Coronary artery (tissue), 2 donors: Measurements from ENCODE around the gene HNRNPC.

Source experiments
- DNase-seq: peaks from one replicate; pipeline ENCODE4 v3.0.0-alpha.2; 2017; ENCODE audit warnings: low spot score
- H3K27ac ChIP-seq, 2 donors: fragments of 200-600 bp; sonication (generic); one replicate each; pipeline ENCODE4 v1.5.1; 2016 to 2019
- H3K4me3 ChIP-seq: fragments of 200-600 bp; sonication (generic); 2 replicates; pipeline ENCODE4 v1.5.1; 2016; ENCODE audit warnings: mild to moderate bottlenecking, moderate library complexity
- TF ChIP-seq, protein P1 (sequence below): fragments of 200-600 bp; sonication (generic); IDR thresholded peaks from one replicate; pipeline ENCODE4 v1.5.1; 2019; ENCODE audit warnings: antibody characterized with exemption

Gene HNRNPC

DNA sequence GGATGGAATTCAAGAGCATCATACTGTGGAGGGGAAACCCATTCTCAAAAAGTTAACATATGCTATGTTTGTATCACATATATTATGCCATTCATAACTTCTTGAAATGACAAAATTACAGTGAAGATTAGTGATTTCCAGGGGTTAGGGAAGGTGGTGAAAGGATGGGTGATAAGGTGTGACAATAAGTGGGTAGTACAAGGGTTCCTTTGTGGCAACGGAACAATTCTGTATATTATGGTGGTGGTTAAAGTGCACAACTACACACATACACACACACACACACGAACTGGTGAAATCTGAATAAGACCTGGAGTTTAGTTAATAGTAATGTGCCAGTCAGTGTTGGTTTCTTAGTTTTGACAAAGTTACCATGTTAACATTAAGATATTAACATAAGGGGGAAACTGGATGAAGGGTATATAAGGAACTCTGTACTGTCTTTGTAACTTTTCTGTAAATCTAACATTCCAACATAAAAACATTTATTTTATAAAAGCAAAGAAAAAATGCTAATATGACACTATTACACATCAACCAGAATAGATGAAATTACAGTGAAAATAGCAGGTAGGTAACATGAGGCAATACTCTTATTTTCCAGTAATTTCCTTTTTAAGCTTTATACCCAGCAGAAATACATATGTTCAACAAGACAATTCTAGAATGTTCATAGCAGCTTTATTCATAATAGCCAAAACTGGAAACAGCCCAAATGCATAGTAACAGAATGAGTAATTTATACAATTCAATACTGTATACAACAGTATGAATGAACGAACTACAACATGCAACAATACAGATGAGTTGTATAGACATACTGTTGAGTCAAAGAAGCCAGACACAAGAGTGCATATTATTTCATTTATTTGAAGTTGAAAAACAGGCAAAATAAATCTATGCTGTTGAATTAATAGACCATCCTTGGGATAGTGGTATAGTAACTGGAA lies 69.4 kb downstream of the HNRNPC start:
- H3K27ac ChIP-seq = no peak overlapping the region
- DNase-seq = no peak
- no peak overlapping the region for H3K4me3 ChIP-seq
- TF ChIP-seq, protein P1, sequence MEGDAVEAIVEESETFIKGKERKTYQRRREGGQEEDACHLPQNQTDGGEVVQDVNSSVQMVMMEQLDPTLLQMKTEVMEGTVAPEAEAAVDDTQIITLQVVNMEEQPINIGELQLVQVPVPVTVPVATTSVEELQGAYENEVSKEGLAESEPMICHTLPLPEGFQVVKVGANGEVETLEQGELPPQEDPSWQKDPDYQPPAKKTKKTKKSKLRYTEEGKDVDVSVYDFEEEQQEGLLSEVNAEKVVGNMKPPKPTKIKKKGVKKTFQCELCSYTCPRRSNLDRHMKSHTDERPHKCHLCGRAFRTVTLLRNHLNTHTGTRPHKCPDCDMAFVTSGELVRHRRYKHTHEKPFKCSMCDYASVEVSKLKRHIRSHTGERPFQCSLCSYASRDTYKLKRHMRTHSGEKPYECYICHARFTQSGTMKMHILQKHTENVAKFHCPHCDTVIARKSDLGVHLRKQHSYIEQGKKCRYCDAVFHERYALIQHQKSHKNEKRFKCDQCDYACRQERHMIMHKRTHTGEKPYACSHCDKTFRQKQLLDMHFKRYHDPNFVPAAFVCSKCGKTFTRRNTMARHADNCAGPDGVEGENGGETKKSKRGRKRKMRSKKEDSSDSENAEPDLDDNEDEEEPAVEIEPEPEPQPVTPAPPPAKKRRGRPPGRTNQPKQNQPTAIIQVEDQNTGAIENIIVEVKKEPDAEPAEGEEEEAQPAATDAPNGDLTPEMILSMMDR = no peak

DNA sequence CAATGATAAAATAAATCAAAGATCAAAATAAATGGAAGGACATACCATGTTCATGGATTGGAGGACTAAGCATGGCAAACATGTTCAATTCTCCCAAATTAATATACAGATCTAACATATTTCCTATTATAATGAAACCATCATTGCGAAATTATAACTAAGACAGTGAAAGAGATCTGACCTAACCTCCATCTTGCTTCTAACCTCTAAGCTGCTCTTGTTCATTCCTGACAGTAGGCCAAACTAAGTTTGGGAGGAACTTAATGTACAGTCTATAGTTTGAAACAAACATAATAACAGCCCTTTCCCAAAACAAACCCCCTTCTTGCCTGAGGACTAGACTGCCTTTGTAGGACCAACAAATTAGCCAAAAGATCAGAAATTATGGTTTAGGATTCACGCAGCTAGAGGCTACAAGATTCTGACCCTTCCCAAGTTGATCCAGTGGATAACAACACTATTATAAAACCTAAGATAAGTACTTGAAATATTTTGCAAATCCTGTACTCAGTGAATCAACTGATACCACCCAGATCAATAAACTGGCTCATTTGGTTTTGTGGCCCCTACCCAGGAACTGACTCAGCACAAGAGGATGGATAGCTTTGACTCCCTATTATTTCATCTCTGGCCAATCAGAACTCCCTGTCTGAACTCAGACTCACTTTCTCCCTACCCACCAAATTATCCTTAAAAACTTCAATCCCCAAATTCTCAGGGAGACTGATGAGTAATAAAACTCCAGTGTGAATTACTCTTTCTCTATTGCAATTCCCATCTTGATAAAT lies 71.6 kb downstream of the HNRNPC start:
- DNase-seq = no peak
- H3K4me3 ChIP-seq = no peak overlapping the region
- TF ChIP-seq, protein P1 = no peak
- no peak overlapping the region for H3K27ac ChIP-seq

DNA sequence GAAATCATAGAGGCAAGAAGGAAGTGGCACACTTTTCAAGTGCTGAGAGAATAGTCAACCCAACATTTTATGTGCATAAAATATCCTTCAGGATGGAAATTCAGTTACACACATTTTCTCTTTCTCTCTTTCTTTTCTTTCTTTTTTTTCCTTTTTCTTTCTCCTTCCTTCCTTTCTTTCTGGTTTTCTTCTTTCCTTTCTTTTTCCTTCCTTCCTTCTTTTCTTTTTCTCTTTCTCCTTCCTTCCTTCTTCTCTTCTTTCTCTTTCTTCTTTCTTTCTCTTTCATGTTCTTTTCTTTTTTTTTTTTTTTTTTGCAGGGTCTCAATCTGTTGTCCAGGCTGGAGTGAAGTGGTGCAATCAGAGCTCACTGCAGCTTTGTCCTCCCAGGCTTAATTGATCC lies 74.6 kb downstream of the HNRNPC start:
- no peak for DNase-seq
- no peak overlapping the region for H3K27ac ChIP-seq
- H3K4me3 ChIP-seq = no peak overlapping the region
- TF ChIP-seq, protein P1 = no peak

DNA sequence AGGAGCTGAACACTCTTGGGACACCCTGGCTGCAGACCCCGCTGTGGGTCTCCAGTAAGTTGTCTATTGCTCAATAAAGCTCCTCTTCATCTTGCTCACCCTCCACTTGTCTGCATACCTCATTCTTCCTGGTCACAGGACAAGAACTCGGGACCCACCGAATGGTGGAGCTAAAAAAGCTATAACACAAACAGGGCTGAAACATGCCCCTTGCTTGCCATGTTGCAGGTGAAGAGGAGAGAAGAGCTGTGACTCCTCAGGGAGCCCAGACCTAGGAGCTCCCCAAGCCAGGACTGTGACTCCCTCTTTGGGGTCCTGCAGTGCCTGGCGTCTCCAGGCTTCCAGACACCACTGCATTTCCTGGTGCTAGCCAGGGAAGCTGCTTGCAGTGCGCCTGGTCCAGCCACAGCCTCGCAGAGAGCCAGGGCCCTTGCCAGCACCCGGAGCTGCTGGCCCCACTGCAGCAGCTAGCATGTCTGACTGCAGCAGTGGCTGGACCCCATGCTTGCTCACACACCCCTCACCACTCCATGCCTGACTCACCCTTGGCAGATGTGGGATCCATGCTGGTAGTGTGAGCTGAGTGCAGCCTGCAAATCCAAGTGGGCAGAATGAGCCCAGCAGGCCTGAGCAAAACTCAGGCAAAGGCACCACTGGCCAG lies 76.2 kb downstream of the HNRNPC start:
- TF ChIP-seq, protein P1 = no peak

DNA sequence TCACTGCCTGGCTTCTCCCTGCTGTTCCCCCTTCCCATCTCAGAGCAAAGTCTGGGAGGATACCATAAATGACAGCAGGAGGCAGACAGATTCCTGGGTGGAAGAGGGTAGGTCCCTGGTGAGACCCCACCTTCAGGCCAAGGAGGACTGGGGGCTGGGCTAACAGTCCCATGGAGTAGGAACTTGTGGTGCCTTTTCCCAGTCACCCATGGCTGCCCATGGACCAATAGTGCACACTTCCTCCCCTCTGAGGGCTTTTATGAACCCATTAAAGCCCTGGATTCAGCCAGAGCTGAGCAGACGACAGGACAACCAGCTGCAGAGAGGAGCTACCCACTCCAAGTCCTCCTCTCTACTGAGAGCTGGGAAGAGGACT lies 76.8 kb downstream of the HNRNPC start:
- Histone ChIP-seq H3K27ac (no peak overlapping the region), H3K4me3 (peak overlapping the region; percentile 65)
- TF ChIP-seq, protein P1 = no peak
- DNase-seq = no peak

More for the DNA sequence above, 76.2 kb downstream of the HNRNPC start:
- no peak overlapping the region for H3K27ac ChIP-seq
- no peak for DNase-seq
- H3K4me3 ChIP-seq = no peak overlapping the region

DNA sequence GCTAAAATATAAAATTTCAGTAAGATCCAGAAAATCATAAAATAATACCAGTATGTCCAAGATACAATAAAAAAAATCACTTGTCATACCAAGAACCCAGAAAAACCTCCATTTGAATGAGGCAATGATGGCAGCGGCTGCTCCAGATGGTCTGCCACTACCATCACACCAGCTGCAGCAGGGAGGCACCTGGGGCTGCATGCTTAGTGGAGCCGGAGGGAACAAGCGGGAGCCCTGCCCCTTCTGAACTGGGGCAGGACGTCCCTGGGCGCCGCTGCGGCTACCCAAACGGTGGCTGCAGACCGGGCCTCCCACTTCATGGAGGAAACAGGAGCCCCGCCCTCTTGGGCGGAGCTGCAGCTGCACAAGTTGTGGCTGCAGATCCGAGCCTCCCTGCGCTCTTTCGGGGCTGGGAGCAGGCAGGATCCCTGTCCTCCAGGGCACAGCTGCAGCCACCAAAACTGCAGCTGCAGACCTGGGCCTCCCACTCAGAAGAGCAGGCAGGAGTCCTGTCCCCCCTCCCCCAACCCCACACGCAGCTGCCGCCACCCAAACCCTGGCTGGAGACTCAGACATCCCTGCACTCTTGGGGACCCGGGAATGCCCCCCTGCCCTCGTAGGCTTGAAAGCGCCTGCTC lies 77.3 kb downstream of the HNRNPC start:
- TF ChIP-seq, protein P1 = no peak
- peak overlapping the region; percentile 65 for H3K4me3 ChIP-seq
- no peak overlapping the region for H3K27ac ChIP-seq
- no peak for DNase-seq
